NCI-H2107 treated with DMSO at 0.1 percent for 48 hours (cell line): Measurements from ENCODE around the gene PVALB.

Experiments
- DNase-seq: peaks from one replicate; lab custom pipeline; 2025; ENCODE audit not compliant: unreplicated experiment; lab: John Stamatoyannopoulos, UW

The PVALB gene

DNA sequence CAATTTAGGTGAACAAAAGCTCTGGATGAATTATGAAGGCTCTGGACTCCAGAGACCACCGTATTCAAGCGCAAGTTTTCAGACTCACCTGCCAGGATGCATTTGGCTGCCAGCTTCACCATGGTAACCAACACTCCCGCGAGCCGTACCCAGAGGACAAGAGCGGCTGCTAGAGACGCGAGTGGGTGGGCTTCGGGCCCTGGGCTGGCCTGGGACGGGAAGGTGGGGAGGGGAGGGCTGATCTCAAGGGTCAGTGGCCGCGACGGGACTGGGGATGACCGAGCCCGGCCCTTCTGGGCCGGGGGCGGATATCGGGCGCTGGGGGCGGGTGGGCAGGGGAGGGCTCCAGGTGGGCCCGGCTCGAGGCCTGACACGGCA is 41.3 kb downstream of the PVALB start:
- DNase-seq, result no peak

DNA sequence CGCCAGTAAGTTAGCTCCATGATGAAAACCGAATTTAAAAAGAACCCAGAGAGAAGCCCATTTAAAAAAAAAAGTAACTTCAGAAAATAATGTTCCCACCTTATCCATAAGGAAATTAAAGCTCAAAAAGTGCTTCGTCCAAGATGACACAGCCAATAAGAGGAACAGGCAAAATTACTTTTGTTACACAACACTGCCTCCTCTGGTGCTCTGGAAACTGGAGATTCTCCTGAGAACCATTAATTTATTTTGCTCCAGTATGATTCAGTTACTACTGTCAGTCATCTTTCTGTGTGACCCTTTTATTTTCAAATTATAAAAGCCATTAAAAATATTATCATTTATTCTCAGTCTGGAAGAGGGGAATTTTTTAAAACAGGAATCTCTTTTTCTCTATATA is 42.9 kb downstream of the PVALB start:
- no peak for DNase-seq

DNA sequence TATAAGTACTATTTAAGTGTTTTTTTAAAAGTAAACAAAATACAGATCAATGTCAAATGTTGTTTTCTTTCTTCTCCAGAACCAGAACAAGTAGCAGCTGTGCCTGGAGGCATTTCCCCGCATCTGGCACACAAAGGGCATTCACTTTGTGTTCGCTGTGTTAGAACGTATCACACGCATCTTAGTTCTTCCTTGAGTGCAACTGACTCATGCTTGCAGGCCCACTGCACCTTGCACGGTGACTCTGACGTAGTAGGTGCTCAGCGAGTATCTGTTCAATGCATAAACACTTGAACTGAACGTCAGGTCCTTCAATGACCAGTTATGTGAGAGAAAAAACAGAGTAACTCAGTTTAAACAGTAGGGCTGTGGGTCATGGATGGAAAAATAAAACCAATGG is 44.4 kb downstream of the PVALB start:
- DNase-seq, result no peak

DNA sequence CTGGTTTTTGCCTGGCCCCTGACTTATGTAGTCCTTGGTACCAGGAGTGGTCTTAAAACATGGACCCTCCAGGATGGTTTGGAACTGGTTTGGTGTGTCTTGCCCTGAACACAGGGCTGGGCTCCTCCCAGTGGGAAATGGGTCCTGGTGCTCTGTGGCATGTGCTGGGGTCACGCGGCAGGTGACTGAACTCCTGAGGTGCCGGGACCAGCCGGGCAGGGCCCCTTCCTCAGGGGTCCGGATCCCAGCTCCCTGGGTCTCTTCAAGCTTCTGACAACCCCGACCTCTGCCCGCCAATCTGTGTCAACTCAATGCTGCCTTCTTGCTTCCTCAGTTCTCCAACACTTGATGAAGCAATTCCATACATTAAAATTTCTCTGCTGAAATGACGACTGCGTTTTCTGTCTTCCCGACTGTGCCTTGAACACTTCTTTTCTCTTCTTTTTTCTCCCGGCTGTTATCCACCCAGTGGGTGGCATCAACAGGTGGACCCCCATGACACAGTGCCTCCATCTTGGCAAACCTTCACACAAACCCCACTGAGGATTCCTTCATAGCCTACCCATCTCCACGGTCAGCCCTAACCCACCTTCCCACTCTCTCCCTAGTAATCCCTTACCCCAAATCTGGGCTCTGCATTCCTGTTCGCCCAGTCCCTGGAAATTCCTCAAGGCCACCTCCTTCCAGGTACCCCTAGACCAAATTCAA is 45.3 kb downstream of the PVALB start:
- DNase-seq, result no peak

DNA sequence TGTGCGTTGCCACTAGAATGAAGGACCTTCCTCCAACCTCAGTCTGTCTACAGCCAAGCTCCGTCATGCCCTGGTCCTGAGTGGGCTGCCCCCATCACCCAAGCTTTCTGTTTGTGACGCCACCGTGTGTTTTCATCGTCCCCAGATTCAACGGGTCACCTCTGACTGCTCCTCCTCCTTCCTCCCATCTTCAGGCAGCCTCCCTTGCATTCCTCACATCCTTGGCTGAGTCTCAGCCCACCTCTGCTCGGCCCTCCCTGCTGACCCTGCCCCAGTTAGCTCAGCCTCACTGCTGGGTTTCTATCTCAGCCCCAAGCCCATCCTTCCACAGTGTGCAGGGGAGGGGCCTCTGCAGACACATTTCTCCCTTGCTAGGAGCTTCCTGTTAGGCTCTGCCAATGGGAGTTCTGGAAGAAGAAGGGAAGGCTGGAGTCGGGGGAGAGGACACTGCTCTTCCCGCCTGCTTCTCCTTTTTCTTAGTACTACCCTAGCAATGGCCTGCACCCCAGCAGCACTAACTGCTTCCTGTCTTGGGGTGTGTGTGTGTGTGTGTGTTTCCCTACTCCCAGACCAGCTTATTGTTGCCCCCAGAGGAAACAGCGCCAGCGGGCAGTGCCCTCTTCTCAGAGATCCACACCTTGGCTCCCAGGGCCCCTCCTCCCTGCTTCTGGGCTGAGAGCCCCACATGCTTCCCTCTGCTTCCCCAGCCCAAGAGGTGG is 46.2 kb downstream of the PVALB start:
- no peak for DNase-seq

DNA sequence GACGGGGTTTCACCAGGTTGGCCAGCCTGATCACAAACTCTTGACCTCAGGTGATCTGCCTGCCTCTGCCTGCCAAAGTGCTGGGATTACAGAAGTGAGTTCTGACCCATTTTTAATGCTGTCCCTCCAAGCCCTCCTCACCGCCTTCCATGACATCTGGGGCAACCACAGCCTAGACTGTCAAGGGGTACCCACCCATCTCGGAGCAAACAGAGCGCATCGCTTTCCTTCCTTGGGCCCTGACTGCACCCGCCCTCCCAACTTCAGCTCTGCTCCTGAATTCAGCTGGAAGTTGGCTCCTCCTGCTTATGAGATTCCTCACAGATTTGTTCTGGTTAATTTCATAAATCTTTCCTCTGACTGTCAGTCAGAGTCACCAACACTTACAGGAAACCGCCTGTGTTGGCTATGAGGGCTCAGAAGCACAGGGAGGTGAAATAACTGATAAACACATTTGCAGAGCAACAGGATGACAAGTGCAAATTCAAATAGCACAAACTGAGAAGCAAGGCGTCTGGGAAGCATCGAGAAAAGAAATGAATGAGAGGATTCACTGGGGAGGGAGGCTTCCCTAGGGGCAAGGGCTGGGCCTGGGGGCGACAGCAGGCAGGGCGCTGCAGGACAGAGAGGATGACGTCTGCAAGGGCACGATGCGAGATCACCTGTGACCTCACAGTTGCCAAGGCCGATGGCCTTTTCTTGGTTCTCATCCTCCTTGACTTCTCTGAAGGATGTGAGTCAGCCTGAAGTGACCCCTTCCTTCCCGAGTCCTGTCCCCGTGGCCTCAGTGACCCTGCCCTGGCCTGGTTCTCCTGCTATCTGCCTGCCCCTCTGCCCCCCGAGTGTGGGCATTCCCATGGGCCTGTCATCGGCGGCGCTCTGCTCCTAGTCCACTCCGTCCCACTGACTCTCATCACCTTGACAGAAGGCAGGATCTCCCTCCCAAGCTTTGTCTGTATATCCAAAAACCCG is 47.0 kb downstream of the PVALB start:
- DNase-seq, result no peak

DNA sequence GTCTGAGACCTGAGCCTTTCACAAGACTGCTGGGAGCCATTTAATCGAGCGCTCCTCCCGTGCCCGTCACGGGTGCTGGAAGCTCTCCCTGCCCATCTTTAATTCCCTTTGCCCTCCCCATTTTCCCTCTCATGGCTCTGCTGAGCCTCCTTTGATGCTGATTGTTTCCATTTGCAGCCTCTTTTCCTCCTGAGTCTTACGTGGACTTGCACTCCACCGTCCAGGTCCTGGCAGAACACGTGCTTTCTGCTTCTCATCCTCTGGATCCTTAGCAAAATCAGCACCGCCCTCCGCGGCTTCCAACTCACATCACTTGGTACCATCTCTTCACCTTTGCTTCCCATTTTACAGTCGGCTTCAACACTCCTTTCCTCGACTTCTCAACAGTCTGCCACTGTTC is 48.2 kb downstream of the PVALB start:
- DNase-seq, result no peak

DNA sequence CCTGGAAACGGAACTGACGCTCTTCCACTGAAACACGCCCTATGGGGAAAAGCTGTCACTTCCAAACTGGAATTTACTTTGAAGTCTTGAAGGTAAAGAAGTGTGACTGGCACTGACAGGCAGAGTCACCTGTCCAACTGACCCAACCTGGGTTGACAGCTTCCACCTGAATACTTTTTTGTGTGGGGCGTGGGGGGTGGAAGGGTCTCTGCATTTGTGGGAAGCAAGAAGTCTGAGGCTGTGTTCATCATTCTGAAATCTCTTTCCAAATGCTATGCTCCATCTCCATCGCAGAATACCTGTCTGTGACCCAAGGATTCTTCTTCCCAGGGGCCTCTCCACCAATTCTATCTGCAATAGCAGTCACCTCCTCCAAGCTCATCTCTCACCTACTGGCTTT is 48.7 kb downstream of the PVALB start:
- DNase-seq, result no peak

DNA sequence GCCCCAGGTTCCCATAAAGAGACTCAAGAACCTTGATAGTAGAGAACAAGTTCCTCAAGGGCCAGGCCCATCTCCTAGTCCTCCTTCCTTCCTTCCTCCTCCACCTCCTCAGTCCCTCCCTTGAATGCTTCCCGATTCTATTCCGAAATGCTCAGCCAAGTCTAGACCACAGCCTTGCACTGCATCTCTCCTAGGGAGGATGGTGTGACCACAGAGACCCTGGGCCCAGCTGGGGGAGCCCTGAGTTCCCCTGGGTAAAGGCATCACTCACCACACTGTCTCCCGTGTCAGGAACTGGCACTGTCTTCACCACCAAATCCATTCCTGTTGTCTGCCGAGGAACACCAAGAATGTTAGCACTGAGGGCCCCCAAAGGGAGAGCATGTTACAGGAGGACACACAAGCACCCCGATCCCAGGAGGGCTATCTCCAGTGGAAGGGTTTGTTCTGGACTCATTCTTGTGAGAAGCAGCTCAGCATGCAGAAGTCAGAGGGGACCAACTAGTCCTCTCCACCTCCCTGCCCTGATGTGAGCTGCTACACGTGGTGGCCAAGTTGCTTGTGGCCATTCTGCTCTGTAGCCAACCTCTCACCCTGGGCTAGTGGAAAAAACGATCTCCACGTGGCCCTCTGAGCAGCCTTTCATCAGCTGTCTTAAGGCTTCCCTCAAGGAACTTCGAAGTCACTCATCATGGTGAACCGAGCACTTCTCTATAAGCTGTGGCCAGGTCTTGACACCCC is 49.6 kb downstream of the PVALB start:
- DNase-seq, result no peak

DNA sequence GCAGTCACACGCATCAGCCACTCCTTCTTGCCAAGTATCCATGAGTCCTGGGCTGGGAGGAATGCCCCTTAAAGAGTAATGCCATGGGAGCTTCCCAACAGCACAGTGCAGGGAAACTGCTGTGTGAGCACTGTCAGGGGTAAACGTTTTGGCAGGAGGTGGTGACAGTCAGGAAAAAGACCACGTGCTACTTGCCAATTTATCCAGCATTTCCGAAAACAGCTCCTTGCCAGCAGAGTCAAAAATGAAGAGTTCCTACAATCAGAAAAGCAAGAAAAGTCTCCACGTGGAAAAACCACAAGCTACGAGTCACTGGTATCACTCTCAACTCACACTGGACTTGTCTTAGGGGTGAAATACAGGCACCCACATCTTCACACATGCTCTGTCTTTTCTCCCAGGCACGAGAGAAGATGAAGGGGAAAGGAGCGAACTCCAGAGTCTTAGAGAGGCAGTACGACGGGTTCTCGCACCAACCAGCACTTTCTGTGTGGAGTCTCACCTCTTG is 50.8 kb downstream of the PVALB start:
- DNase-seq, result no peak

DNA sequence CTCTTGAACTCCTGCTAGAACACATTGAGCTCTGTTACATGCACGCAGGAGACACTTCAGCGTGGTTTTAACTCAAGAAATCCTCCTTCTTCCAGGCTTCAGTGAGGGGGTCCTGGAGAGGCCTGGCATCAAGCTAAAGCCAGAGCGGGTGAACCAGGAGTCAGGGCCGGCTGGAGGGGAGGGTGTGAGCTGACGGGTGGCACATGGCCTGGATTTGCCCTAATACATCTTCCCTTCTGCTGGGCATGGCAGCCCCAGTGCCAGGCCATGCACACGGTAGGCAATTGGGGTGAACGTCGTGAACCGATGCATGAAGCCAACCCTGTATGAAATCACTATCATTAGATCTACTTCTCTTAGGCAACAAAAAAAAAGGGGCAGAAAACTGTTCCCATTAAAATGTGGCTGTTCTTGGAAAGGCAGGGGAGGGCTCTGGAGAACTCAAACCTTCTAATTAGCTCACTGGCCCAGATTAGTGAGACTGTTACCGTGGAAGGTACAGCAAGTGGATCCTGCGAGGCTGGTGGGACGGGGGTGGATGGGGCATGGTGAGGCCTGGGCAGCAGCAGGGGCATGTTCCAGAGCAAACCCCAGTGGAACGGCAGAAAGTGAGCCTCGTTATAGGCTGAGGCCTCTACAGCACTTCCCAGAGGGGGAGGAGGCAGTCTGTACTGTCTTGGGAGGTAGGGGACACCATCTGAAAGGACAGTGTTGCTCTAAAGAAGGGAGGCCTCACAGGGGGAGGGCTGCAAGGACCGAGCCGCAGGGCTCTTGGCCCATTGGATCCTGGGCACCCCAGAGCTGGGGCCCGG is 51.5 kb downstream of the PVALB start:
- DNase-seq, result no peak

DNA sequence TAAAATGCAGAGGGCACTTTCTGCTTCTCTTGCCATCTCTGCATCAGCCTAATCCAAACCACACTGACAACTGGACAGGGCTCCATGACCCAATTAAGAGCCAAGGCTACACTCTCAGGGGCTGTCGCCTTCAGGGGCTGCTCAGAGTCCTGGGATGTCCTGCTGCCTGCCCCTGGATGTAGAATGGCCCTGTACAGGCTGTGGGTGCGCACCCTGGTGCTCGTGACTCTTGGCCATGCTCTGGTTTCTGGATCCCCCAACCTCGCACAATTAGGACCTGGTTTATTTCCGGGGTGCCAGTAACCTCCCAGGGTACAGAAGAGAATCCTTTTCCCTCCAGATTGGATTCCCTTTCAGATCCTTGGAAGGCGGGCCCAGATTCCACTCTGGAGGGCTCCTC is 52.2 kb downstream of the PVALB start:
- DNase-seq, result no peak

DNA sequence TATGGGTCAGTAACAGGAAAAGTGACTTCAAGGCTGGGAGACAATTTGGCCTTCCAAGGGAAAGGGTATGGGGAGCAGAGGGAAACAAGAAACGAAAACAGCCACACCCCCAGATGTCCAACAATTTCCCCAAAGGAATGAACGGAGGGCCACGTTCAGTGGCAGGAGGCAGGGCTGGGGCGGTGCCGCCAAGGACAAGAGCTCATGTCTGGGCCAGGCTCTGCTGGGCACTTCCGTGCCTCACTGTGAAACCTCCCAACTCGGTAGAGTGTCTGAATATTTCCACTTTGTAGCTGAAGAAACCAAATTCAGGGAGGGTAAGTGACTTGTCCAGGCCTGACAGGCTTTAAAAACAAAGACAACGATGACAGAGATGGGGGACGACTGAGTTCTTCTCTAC is 52.8 kb downstream of the PVALB start:
- no peak for DNase-seq

DNA sequence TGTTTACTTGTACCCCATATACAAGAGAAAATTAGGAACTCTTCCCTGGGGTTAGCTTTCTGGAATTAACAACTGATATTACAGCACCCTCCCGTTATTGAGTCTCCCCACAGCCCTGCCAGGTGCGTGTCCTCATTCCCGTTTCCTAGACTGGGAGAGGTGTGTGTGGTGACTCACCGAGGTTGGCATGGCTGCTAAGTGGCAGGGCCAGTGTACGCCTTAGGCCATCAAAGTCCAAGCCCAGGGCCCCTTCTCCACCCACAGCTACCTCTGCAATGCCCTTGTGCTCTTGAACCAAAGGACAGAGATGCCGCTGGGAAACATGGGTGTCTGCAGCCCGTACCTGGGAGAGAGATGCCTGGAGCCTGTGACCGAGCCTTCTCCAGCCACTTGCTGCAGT is 53.3 kb downstream of the PVALB start:
- DNase-seq, result no peak

DNA sequence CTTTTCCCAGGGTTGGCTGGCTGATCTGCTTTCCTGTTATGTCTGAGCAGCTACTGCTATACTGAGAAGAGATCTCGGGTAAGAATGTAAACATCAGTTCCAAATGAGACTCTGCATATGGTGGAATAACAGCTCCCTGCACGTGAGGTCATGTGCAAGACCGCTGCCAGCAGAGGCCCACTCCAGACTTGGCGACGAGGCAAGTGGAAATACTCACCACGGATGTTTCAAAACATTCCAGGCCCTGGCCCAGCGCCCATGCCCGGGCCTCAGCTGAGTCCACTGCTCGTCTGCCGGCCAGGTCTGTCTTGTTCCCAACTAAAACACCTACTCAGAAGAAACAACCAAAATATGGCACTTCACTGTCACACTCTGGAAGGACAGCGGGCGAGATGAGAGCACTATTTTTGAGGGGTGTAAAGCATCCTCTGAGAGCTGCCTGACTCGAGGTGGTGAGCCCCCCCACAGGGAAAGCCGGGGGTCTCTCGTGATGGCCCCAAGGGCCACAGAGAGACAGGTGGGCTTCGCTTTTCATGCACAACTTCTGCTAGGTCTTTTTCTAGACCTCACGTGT is 54.1 kb downstream of the PVALB start:
- no peak for DNase-seq

DNA sequence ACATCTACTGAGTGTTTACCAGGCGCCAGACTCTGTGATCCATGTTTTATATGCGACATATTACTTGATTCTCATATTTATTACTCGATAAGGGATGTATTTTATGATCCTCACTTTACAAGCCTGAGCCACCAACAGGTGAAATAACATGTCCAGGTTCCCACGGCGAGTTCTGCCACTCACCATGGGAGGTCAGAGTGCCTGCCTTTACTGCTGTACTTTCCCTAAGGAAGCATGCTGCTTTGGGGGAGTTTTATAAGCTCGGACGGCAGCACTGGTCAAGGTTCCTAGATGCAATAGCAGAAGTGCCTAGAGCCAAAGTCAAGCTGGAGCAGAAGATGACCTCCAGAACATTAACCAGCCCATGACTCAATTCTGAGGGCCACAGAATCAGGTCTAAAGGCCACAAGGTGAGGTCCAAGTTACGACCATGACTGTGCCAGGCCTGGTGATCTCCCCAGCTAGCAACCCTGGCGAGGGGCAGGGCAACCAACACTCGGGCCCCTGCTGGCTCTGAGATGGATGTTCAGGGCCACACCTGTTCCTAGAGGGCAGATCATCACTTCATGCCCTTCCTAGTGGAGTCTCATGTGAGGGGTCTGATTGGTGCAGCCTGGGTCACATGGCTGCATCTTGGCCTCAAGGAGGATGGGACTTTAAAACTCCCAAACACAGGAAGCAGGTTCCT is 55.1 kb downstream of the PVALB start:
- no peak for DNase-seq

DNA sequence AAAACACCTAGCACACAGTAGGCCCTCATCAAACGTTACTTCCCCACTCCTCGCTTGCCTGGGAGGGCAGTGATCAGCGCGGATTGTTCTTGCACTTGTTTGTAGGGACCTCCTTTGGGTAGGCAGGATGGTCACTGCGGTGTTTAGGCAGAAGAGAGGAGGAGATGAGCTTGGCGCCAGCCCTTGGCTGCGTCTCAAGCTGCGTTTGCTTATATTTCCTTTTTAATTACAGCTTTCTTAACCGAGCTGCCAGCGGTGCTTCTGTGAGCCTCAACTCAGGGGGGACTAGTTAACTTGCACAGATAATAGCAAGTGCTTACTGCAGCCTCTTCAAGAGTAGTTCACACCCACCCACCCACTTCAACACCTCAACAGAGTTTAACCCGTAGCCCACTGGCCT is 56.0 kb downstream of the PVALB start:
- no peak for DNase-seq

DNA sequence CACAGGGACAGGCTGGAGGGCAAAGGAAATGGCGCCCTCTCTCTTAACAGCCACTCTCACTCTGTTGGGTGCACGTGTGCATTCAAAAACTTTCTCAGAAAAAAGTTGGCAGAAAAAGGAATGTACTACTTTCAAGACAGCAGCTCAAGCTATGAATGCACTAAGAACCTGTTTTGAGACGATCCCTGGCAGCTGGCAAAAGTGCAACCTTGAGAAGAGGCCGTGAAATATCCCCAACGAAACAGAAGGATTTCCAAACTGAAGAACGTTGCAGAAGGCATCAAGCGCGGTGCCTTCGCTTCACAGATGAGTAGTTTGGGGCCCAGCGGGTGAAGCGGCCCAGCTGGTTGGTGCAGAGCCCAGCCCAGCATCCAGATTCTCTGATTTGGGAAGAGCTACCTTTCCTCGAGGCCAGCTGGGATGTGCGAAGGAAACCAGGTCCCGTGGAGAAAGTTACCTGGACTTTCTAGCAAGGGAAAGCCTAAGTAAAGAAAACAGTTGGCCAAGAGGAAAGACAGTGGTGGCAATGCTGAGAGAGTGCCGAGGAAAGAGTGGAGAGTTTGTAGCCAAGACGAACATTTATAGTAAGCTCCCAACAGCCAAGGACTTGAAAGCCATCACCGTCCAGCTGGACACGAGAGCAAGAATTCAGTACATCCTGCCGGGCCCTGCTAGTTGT is 57.2 kb downstream of the PVALB start:
- no peak for DNase-seq
